ENCODE measurements around the gene MYCBPAP.

Gene MYCBPAP

GRCh38 chr17:50507871-50508572 is at the start of gene MYCBPAP:
Gene MYCBPAP (plus strand): TSS chr17:50508439. CDS start chr17:50508675, 236 bp downstream.
- peak in 11 of 14 donors; percentile 12 to 75 (median 41) for DNase-seq

GRCh38 chr17:50458701-50459676 is 49.2 kb upstream of the MYCBPAP start:
- no peak for DNase-seq

- no peak for DNase-seq
Observed at GRCh38 chr17:50459756-50460155, 48.5 kb upstream of the MYCBPAP start.

- no peak for DNase-seq
Observed at GRCh38 chr17:50460831-50461526, 47.3 kb upstream of the MYCBPAP start.

GRCh38 chr17:50461550-50462132 is 46.6 kb upstream of the MYCBPAP start:
- no peak for DNase-seq

GRCh38 chr17:50462446-50462845 is 45.8 kb upstream of the MYCBPAP start:
- DNase-seq: no peak

- no peak for DNase-seq
Observed at GRCh38 chr17:50464121-50464520, 44.1 kb upstream of the MYCBPAP start.

GRCh38 chr17:50464736-50465135 is 43.5 kb upstream of the MYCBPAP start:
- DNase-seq: no peak

- no peak for DNase-seq
Observed at GRCh38 chr17:50465171-50465570, 43.1 kb upstream of the MYCBPAP start.

GRCh38 chr17:50465635-50466034 is 42.6 kb upstream of the MYCBPAP start:
- DNase-seq: no peak

GRCh38 chr17:50466371-50467113 is 41.7 kb upstream of the MYCBPAP start:
- DNase-seq: peak in 1 of 14 donors; percentile 50

- DNase-seq: peak in 1 of 14 donors; percentile 69
Observed at GRCh38 chr17:50467114-50467854, 41.0 kb upstream of the MYCBPAP start.

GRCh38 chr17:50467855-50468303 is 40.4 kb upstream of the MYCBPAP start:
- peak in 1 of 14 donors; percentile 70 for DNase-seq

GRCh38 chr17:50468304-50469207 is 39.7 kb upstream of the MYCBPAP start, which contains the start of gene CHAD:
Gene CHAD (minus strand): TSS chr17:50468880. CDS start chr17:50468813, 67 bp downstream.
- DNase-seq: peak in 1 of 14 donors; percentile 82

GRCh38 chr17:50469208-50469605 is 39.0 kb upstream of the MYCBPAP start:
- no peak for DNase-seq

- peak in 1 of 14 donors; percentile 44 for DNase-seq
Observed at GRCh38 chr17:50469671-50470305, 38.5 kb upstream of the MYCBPAP start.

- DNase-seq: peak in 1 of 14 donors; percentile 61
Observed at GRCh38 chr17:50470426-50470825, 37.8 kb upstream of the MYCBPAP start.

- peak in 3 of 14 donors; percentile 11 to 21 (median 17) for DNase-seq
Observed at GRCh38 chr17:50471009-50471905, 37.0 kb upstream of the MYCBPAP start.

Data from C1 segment of cervical spinal cord (tissue), 14 donors.